Activated naive CD8-positive, alpha-beta T cell treated with anti-CD3 and anti-CD28 coated beads, Interleukin-2, amount 50 U/mL, for 24 hours (primary cell): Measurements from ENCODE around the gene VWA8.

Experiments used
- ATAC-seq: fragments of 150-1000 bp; cut with Tn5 transposase; one replicate; pipeline ENCODE4 v1.10.0; 2021
- DNase-seq: peaks from one replicate; pipeline ENCODE4 v3.0.0; 2021
- H3K27ac Mint-ChIP-seq: one replicate; pipeline ENCODE4 v1.8.0; 2021; ENCODE audit warnings: mild to moderate bottlenecking, mixed read lengths
- H3K27me3 Mint-ChIP-seq: one replicate; pipeline ENCODE4 v1.8.0; 2021; ENCODE audit warnings: mixed read lengths
- H3K36me3 Mint-ChIP-seq: one replicate; pipeline ENCODE4 v1.8.0; 2021; ENCODE audit warnings: low read depth, mixed read lengths
- H3K4me1 Mint-ChIP-seq: one replicate; pipeline ENCODE4 v1.8.0; 2021; ENCODE audit warnings: mixed read lengths
- H3K4me3 Mint-ChIP-seq: one replicate; pipeline ENCODE4 v1.8.0; 2021; ENCODE audit warnings: mild to moderate bottlenecking, moderate library complexity, mixed read lengths
- H3K9me3 Mint-ChIP-seq: one replicate; pipeline ENCODE4 v1.8.0; 2021; ENCODE audit warnings: mixed read lengths

VWA8 gene

DNA sequence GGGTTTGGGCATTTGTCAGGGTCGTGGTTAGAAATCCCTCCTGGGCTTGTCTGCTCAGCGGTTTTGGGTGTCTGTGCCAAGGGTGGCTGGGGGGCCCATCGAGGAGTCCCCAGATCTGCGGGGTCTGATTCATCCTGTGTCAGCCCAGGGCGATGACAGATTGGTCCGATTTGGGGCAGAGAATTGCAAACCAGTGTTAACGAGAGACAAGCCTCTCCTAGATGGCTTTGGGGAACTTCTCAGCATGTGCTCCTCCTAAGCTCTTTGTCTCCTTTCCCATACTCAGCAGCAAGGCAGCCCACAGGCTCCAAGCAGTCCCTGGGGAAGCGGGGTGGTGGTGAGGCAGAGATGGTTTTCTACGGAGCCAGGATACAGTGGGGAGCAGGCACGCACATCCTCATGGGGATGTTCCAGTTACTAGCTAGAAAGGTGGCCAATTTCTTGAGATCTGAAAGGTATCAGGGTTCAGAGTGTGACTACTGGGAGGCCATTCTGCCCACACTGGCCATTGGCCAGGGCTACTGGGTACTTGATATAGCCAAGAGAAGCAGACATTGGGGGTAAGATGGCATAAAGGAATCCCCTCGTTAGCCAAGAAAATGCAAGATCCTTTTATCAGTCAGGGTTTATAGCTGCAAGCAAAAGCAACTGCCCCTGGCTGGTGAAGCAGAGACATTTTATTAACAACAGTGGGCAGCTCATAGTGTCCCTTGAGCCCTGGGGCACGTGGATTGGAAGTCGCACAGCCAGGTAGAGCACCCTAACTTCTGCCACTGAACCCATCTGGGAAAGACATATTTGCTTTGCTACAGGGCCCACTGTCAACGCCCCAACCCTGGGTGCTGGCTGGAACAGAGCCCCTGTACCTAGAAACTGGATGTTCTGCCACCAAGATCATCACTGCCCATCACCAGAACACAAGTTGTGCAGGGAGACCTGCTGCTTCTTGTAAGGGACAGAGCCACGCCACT is 440.0 kb downstream of the VWA8 start:
- peaks cover 5% of the 10 kb centered on the region for H3K4me1 Mint-ChIP-seq
- H3K4me3 Mint-ChIP-seq, result no peak overlapping the region
- ATAC-seq, result no peak
- no peak for DNase-seq
- H3K27me3 Mint-ChIP-seq, result no peaks in the 10 kb centered on the region
- H3K27ac Mint-ChIP-seq, result no peak overlapping the region
- no peaks in the 10 kb centered on the region for H3K9me3 Mint-ChIP-seq
- H3K36me3 Mint-ChIP-seq, result no peaks in the 10 kb centered on the region

- Mint-ChIP-seq H3K36me3 (no peaks in the 10 kb centered on the region), H3K27ac (no peak overlapping the region), H3K4me1 (peaks cover 5% of the 10 kb centered on the region), H3K27me3 (no peaks in the 10 kb centered on the region), H3K9me3 (no peaks in the 10 kb centered on the region), H3K4me3 (no peak overlapping the region)
- peak; percentile 67 for ATAC-seq
- no peak for DNase-seq
Measured at GRCh38 chr13:41520016-41520659, 440.8 kb downstream of the VWA8 start.
